ENCODE data around the gene OBSCN. TPM values are rescaled to one million over a fixed set of nuclear protein-coding genes. Genes with fewer than 3 reads are reported as not detected.
A peak's percentile ranks its signal among the peaks of the same experiment; 100 is the strongest.

OBSCN gene
- total and polyA plus RNA-seq, 12 donors, result 176 to 639 (median 407) TPM

- WGBS, 2 donors, result 44 to 62% methylated on average over 16 of the region's 16 CpGs
- Histone ChIP-seq H3K4me1 (peaks cover 3 to 43% (median 27%) of the 10 kb centered on the region in 9 donors), H3K27me3 (peaks cover 0 to 7% (median 2%) of the 10 kb centered on the region in 7 donors), H3K4me3 (no peak overlapping the region), H3K27ac (peak overlapping the region; percentile 7 to 100 (median 94)), H3K9me3 (no peaks in the 10 kb centered on the region), H3K36me3 (no peaks in the 10 kb centered on the region)
- TF ChIP-seq, protein P1, sequence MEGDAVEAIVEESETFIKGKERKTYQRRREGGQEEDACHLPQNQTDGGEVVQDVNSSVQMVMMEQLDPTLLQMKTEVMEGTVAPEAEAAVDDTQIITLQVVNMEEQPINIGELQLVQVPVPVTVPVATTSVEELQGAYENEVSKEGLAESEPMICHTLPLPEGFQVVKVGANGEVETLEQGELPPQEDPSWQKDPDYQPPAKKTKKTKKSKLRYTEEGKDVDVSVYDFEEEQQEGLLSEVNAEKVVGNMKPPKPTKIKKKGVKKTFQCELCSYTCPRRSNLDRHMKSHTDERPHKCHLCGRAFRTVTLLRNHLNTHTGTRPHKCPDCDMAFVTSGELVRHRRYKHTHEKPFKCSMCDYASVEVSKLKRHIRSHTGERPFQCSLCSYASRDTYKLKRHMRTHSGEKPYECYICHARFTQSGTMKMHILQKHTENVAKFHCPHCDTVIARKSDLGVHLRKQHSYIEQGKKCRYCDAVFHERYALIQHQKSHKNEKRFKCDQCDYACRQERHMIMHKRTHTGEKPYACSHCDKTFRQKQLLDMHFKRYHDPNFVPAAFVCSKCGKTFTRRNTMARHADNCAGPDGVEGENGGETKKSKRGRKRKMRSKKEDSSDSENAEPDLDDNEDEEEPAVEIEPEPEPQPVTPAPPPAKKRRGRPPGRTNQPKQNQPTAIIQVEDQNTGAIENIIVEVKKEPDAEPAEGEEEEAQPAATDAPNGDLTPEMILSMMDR (IDR thresholded peaks at IDR 0.05), result peak in 1 of 9 donors; percentile 4
- ATAC-seq (peak in 5 of 8 donors; percentile 2 to 22 (median 14)), DNase-seq (no peak)
- intact Hi-C loops (cut with DNase I), result loop anchor here in 6 of 10 donors (5.0 to 10.0 kb wide), 2 partner anchors 39 to 72 kb away; partner anchors contain the start of gene IBA57 (in 5 of the 6)
Observed at GRCh38 chr1:228206582-228207351, 1.1 kb upstream of the OBSCN start.

DNA sequence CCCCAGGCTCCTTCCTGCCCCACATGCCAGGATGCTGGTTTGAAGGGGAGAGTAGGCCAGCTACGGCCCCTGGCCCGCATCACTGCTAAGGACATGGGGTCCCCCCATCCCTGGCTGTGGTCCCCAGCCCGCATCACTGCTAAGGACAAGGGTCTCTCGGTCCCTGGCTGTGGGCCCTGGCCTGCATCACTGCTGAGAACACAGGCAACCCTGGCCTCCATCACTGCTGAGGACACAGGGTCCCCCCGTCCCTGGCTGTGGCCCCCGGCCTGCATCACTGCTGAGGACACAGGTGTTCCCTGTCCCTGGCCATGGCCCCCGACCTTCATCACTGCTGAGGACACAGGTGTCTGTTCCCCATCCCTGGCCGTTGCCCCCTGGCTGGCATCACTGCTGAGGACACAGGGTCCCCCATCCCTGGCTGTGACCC, 448 bp upstream of the OBSCN start:
- intact Hi-C loops (cut with DNase I), result loop anchor here in 6 of 10 donors (5.0 to 10.0 kb wide), 2 partner anchors 40 to 73 kb away; partner anchors contain the start of gene IBA57 (in 5 of the 6)
- Histone ChIP-seq H3K27me3 (peaks cover 0 to 10% (median 6%) of the 10 kb centered on the region in 7 donors), H3K36me3 (peaks cover 0 to under 1% (median 0%) of the 10 kb centered on the region in 9 donors), H3K4me1 (peaks cover 4 to 44% (median 27%) of the 10 kb centered on the region in 9 donors), H3K4me3 (peak overlapping the region in 2 of 10 donors; percentile 64 to 77), H3K27ac (peak overlapping the region; percentile 47 to 100 (median 94)), H3K9me3 (no peaks in the 10 kb centered on the region)
- ATAC-seq, result peak in 1 of 8 donors; percentile 4
- no peak for DNase-seq
- TF ChIP-seq, protein P1 (IDR thresholded peaks at IDR 0.05), result no peak
- WGBS, 2 donors, result 78 to 84% methylated on average over 8 of the region's 8 CpGs

GRCh38 chr1:228208831-228209551, 1.1 kb downstream of the OBSCN start:
- TF ChIP-seq, protein P1 (IDR thresholded peaks at IDR 0.05), result no peak
- H3K27ac ChIP-seq, result peak overlapping the region; percentile 76 to 100 (median 96)
- peaks cover 8 to 59% (median 36%) of the 10 kb centered on the region in 9 donors for H3K4me1 ChIP-seq
- H3K4me3 ChIP-seq, result peak overlapping the region; percentile 2 to 79 (median 66)
- DNase-seq (no peak), ATAC-seq (peak in 4 of 8 donors; percentile 10 to 19 (median 13))
- peaks cover 0 to 4% (median 0%) of the 10 kb centered on the region in 9 donors for H3K36me3 ChIP-seq
- intact Hi-C loops (cut with DNase I), result loop anchor here in 6 of 10 donors (5.0 to 10.0 kb wide), 2 partner anchors 42 to 74 kb away; partner anchors contain the start of gene IBA57 (in 5 of the 6)
- peaks cover 0 to 16% (median 13%) of the 10 kb centered on the region in 7 donors for H3K27me3 ChIP-seq
- H3K9me3 ChIP-seq, result no peaks in the 10 kb centered on the region
- WGBS, 2 donors, result 35 to 47% methylated on average over 16 to 19 of the region's 19 CpGs

DNA sequence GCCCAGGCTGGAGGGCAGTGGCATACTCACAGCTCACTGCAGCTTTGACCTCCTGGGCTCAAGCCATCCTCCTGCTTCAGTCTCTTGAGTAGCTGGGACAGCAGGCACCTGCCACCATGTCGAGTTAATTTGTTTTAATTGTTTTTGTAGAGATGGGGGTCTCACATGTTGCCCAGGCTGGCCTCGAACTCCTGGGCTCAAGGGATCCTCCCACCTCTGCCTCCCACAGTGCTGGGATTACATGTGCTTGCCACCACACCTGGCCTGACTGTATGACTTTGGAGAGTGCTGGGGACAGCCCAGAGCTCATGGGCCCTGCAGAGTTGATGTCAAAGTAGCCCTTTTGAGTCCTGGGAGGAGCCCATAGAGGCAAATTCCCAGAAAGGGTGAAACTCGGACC, 1.8 kb downstream of the OBSCN start:
- WGBS, 2 donors, result 75 to 78% methylated on average over 3 of the region's 3 CpGs

More for the DNA sequence above, 1.8 kb downstream of the OBSCN start:
- TF ChIP-seq, protein P1 (IDR thresholded peaks at IDR 0.05), result no peak
- H3K4me3 ChIP-seq, result peak overlapping the region; percentile 2 to 79 (median 66)
- peaks cover 0 to 21% (median 13%) of the 10 kb centered on the region in 7 donors for H3K27me3 ChIP-seq
- DNase-seq (no peak), ATAC-seq (no peak)
- peaks cover 10 to 65% (median 42%) of the 10 kb centered on the region in 9 donors for H3K4me1 ChIP-seq
- H3K9me3 ChIP-seq, result no peaks in the 10 kb centered on the region
- peaks cover 0 to 9% (median 0%) of the 10 kb centered on the region in 9 donors for H3K36me3 ChIP-seq
- H3K27ac ChIP-seq, result peak overlapping the region; percentile 76 to 100 (median 96)
- intact Hi-C loops (cut with DNase I), result loop anchor here in 6 of 10 donors (5.0 to 10.0 kb wide), 3 partner anchors 42 to 308 kb away; partner anchors contain the start of gene IBA57 (in 5 of the 6)
